K562 (cell line): ENCODE results near the gene RRP9. TPM values are rescaled to one million over a fixed set of nuclear protein-coding genes. Genes with fewer than 3 reads are reported as not detected.

Experiments
- AFF1 ChIP-seq, 2 experiments: fragments of 450-650 bp; IDR thresholded peaks; 2 replicates each; pipeline ENCODE4 v1.6.1; 2018; ENCODE audit warnings: mild to moderate bottlenecking in 2 of 2, low read depth in 1 of 2; ENCODE audit not compliant: partially characterized antibody in 2 of 2
- ATF3 ChIP-seq, 2 experiments: fragments of 450-650 bp in 1 of 2; sonication (generic) in 1 of 2; formaldehyde crosslinking in 1 of 2; IDR thresholded peaks in 1 of 2; conservative IDR thresholded peaks in 1 of 2; 2 replicates each; pipeline versions ENCODE4 v1.6.1 to v1.8.1; 2016 to 2023; ENCODE audit warnings: mild to moderate bottlenecking in 2 of 2, moderate library complexity in 2 of 2, inconsistent platforms in 1 of 2, missing genetic modification reagents in 1 of 2
- DMBX1 ChIP-seq: fragments of 250-450 bp; sonication (Bioruptor Pico); IDR thresholded peaks from 2 replicates; pipeline ENCODE4 v1.8.0; 2022; ENCODE audit warnings: inconsistent platforms, mild to moderate bottlenecking, moderate library complexity, borderline replicate concordance
- EHMT2 ChIP-seq: fragments of 450-650 bp; IDR thresholded peaks from 2 replicates; pipeline ENCODE4 v1.6.1; 2018; ENCODE audit warnings: antibody characterized with exemption
- MIER1 ChIP-seq: fragments of 450-650 bp; IDR thresholded peaks from 2 replicates; pipeline ENCODE4 v1.6.1; 2016; ENCODE audit warnings: antibody characterized with exemption, mild to moderate bottlenecking, low read depth
- NCOA1 ChIP-seq: fragments of 450-650 bp; IDR thresholded peaks from 2 replicates; pipeline ENCODE4 v1.6.1; 2016; ENCODE audit warnings: low read depth
- POLR2AphosphoS2 ChIP-seq: IDR thresholded peaks from 2 replicates; pipeline ENCODE4 v1.6.1; 2012; ENCODE audit warnings: low read length, improper control_type of control experiment
- STAT5A ChIP-seq: IDR thresholded peaks from 2 replicates; pipeline ENCODE4 v1.6.1; 2012; ENCODE audit warnings: low read length, inconsistent platforms, borderline replicate concordance
- polyA plus RNA-seq, 8 experiments: library from polyadenylated mRNA; depleted of rRNA in 4 of 8; stranded (reverse) in 5 of 8; unstranded in 3 of 8; fragments of >200 nt; fragmentation: Nextera tagmentation in 2 of 8; fragmentation: Illumina TruSeq in 1 of 8; extraction: Ambion mirVana in 2 of 8; extraction: Trizol in 1 of 8; gene quantifications; 2 replicates each; pipeline versions ENCODE4 v1.2.1 to v1.2.3, GENCODE V29; 2011 to 2014; ENCODE audit warnings: inconsistent platforms in 1 of 8, missing spikeins in 1 of 8
- total RNA-seq, 7 experiments: library from RNA; depleted of rRNA in 6 of 7; stranded (reverse); fragments of >200 nt in 6 of 7; fragmentation: Illumina TruSeq in 2 of 7; extraction: Trizol in 2 of 7; gene quantifications; 2 replicates each; pipeline versions ENCODE4 v1.2.1 to v1.2.3, GENCODE V29; 2011 to 2021; ENCODE audit warnings: low replicate concordance in 1 of 7
- TF ChIP-seq, protein P1 (sequence below), 2 experiments: fragments of 450-650 bp; formaldehyde crosslinking in 1 of 2; IDR thresholded peaks; 2 replicates each; pipeline versions ENCODE4 v1.4.0 to v1.6.1; 2014 to 2020; ENCODE audit warnings: mild to moderate bottlenecking in 2 of 2, borderline replicate concordance in 1 of 2, low read depth in 1 of 2

RRP9 gene
- total and polyA plus RNA-seq, 9 of the 15 experiments (the other 6 are each of a cell fraction or from before 2014, with no cell fraction given) = 5.2 to 67.0 (median 45.9) TPM

DNA sequence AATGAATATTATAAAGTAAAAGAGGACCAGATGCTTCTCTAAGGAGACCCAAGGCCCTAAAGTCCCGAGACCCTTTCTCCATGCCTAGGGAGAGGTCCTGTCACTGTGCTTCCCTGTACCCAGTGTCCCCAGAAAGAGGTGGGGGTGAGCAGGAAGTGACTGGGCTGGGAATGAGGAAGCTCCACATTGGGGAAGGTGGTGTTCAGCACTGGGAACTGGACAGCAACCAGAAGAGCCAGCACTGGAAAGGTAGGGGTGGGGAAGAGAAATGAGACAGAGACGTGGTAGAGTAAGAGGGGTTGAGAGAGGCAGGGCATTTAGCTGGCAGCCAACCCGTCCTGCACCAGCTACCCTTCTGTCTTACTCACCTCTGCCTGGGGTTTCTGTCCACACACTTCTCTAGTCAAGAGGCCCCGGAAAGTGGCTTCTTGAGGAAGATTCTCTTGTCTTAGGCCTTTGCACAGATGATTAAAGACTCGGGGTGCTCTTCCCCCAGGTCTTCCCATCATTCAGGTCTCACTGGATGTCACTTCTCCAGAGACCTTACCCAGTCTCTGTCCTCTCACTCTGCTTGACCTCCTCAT is 12.2 kb downstream of the RRP9 start (continued):
- TF ChIP-seq, protein P1, sequence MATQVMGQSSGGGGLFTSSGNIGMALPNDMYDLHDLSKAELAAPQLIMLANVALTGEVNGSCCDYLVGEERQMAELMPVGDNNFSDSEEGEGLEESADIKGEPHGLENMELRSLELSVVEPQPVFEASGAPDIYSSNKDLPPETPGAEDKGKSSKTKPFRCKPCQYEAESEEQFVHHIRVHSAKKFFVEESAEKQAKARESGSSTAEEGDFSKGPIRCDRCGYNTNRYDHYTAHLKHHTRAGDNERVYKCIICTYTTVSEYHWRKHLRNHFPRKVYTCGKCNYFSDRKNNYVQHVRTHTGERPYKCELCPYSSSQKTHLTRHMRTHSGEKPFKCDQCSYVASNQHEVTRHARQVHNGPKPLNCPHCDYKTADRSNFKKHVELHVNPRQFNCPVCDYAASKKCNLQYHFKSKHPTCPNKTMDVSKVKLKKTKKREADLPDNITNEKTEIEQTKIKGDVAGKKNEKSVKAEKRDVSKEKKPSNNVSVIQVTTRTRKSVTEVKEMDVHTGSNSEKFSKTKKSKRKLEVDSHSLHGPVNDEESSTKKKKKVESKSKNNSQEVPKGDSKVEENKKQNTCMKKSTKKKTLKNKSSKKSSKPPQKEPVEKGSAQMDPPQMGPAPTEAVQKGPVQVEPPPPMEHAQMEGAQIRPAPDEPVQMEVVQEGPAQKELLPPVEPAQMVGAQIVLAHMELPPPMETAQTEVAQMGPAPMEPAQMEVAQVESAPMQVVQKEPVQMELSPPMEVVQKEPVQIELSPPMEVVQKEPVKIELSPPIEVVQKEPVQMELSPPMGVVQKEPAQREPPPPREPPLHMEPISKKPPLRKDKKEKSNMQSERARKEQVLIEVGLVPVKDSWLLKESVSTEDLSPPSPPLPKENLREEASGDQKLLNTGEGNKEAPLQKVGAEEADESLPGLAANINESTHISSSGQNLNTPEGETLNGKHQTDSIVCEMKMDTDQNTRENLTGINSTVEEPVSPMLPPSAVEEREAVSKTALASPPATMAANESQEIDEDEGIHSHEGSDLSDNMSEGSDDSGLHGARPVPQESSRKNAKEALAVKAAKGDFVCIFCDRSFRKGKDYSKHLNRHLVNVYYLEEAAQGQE (IDR thresholded peaks at IDR 0.05; ENCODE audit: borderline replicate concordance) = peak; percentile 99
- TF ChIP-seq, protein P1 (CRISPR knock-in tag; IDR thresholded peaks at IDR 0.05; ENCODE audit: low read depth) = peak; percentile 95
- no peak for TF ChIP-seq ATF3 (IDR thresholded peaks at IDR 0.05)
- no peak for TF ChIP-seq ATF3 (CRISPR knock-in tag; conservative IDR thresholded peaks at IDR 0.05)
- TF ChIP-seq POLR2AphosphoS2 = no peak
- TF ChIP-seq STAT5A = no peak
- TF ChIP-seq DMBX1 (CRISPR knock-in tag) = peak; percentile 55; the same call in 1 of the 2 replicates
- 0 out of 2 replicates have a peak, but pooled peaks have one; percentile 39 for TF ChIP-seq NCOA1
- peak in 1 of 2 experiments; percentile 87 for TF ChIP-seq AFF1 (IDR thresholded peaks at IDR 0.05; ENCODE audit: low read depth in 1 of 2, partially characterized antibody in 2 of 2)
- TF ChIP-seq EHMT2 = peak; percentile 99
- peak; percentile 96 for TF ChIP-seq MIER1
